OCI-LY1 (cell line): Measurements from ENCODE around the gene NKAIN2.

Experiments
- H2AFZ ChIP-seq: fragments of 200-600 bp; sonication (generic), shearing (Covaris generic); 2 replicates; pipeline ENCODE4 v1.6.0; 2014; ENCODE audit warnings: antibody characterized with exemption, mild to moderate bottlenecking, low read length
- H3F3A ChIP-seq: fragments of 200-600 bp; sonication (generic), shearing (Covaris generic); 2 replicates; pipeline ENCODE4 v1.6.0; 2014; ENCODE audit warnings: mild to moderate bottlenecking, antibody characterized with exemption, low read length, moderate library complexity; ENCODE audit not compliant: insufficient read depth
- H3K27ac ChIP-seq: fragments of 200-600 bp; sonication (generic); 2 replicates; pipeline ENCODE4 v1.5.1; 2014; ENCODE audit warnings: low read length, mixed run types, mild to moderate bottlenecking, low read depth; ENCODE audit not compliant: poor library complexity, severe bottlenecking
- H3K27me3 ChIP-seq: fragments of 200-600 bp; sonication (generic); 2 replicates; pipeline ENCODE4 v1.6.0; 2014; ENCODE audit warnings: antibody characterized with exemption, mild to moderate bottlenecking, low read length, moderate library complexity; ENCODE audit not compliant: insufficient read depth
- H3K36me3 ChIP-seq: fragments of 200-600 bp; sonication (generic); 2 replicates; pipeline ENCODE4 v1.6.1; 2014; ENCODE audit warnings: mild to moderate bottlenecking, antibody characterized with exemption, low read length, moderate library complexity, mixed read lengths; ENCODE audit not compliant: insufficient read depth
- H3K4me1 ChIP-seq: fragments of 200-600 bp; sonication (generic); 2 replicates; pipeline ENCODE4 v1.5.1; 2014; ENCODE audit warnings: mild to moderate bottlenecking, low read length, moderate library complexity; ENCODE audit not compliant: insufficient read depth, severe bottlenecking
- H3K4me2 ChIP-seq: fragments of 200-600 bp; sonication (generic), shearing (Covaris generic); 2 replicates; pipeline ENCODE4 v1.6.1; 2014; ENCODE audit warnings: low read length
- H3K4me3 ChIP-seq: fragments of 200-600 bp; sonication (generic); 2 replicates; pipeline ENCODE4 v1.5.1; 2014; ENCODE audit warnings: low read length, low read depth, mild to moderate bottlenecking, mixed read lengths; ENCODE audit not compliant: poor library complexity, severe bottlenecking
- H3K79me2 ChIP-seq: fragments of 200-600 bp; shearing (Covaris generic); 2 replicates; pipeline ENCODE4 v1.6.1; 2016; ENCODE audit warnings: mixed run types, low read length, mixed read lengths; ENCODE audit not compliant: insufficient read depth
- H3K9ac ChIP-seq: fragments of 200-600 bp; sonication (generic), shearing (Covaris generic); 2 replicates; pipeline ENCODE4 v1.6.1; 2014; ENCODE audit warnings: mild to moderate bottlenecking, low read length, mixed read lengths
- H3K9me2 ChIP-seq: fragments of 200-600 bp; sonication (generic), shearing (Covaris generic); 2 replicates; pipeline ENCODE4 v1.6.1; 2014; ENCODE audit warnings: low read depth, mild to moderate bottlenecking, low read length, mixed read lengths
- H3K9me3 ChIP-seq: fragments of 200-600 bp; shearing (Covaris generic); 2 replicates; pipeline ENCODE4 v1.6.1; 2014; ENCODE audit warnings: low read length, mixed read lengths
- H4K20me1 ChIP-seq: fragments of 200-600 bp; sonication (generic), shearing (Covaris generic); 2 replicates; pipeline ENCODE4 v1.6.0; 2016; ENCODE audit warnings: mild to moderate bottlenecking, low read length; ENCODE audit not compliant: insufficient read depth
- CTCF ChIP-seq: fragments of 200-600 bp; sonication (generic), shearing (Covaris generic); IDR thresholded peaks from 2 replicates; pipeline ENCODE4 v1.5.1; 2017; ENCODE audit warnings: mild to moderate bottlenecking, antibody characterized with exemption, low read length, moderate library complexity, mixed read lengths
- EZH2 ChIP-seq: fragments of 200-600 bp; sonication (generic), shearing (Covaris generic); IDR thresholded peaks from 2 replicates; pipeline ENCODE4 v1.8.0; 2017; ENCODE audit warnings: borderline replicate concordance, mixed run types, mild to moderate bottlenecking, antibody characterized with exemption, low read length, moderate library complexity, mixed read lengths

The NKAIN2 gene

GRCh38 chr6:124099520-124099919, 295.9 kb downstream of the NKAIN2 start:
- no peak overlapping the region for H3K9ac ChIP-seq
- H3K27ac ChIP-seq, result no peak overlapping the region
- H2AFZ ChIP-seq, result no peak overlapping the region
- H3K4me2 ChIP-seq, result no peak overlapping the region
- H3K79me2 ChIP-seq, result no peaks in the 10 kb centered on the region
- H4K20me1 ChIP-seq, result no peaks in the 10 kb centered on the region
- H3K27me3 ChIP-seq, result no peaks in the 10 kb centered on the region
- TF ChIP-seq CTCF (no peak), EZH2 (no peak)
- H3K36me3 ChIP-seq, result no peaks in the 10 kb centered on the region
- H3F3A ChIP-seq, result no peaks in the 10 kb centered on the region
- no peak overlapping the region for H3K4me3 ChIP-seq
- no peaks in the 10 kb centered on the region for H3K9me2 ChIP-seq
- H3K9me3 ChIP-seq, result no peaks in the 10 kb centered on the region
- no peaks in the 10 kb centered on the region for H3K4me1 ChIP-seq

GRCh38 chr6:124110514-124110913, 306.8 kb downstream of the NKAIN2 start:
- no peak overlapping the region for H3K9ac ChIP-seq
- no peaks in the 10 kb centered on the region for H3K27me3 ChIP-seq
- H3K9me3 ChIP-seq, result no peaks in the 10 kb centered on the region
- TF ChIP-seq CTCF (no peak), EZH2 (no peak)
- no peaks in the 10 kb centered on the region for H3K9me2 ChIP-seq
- H3K4me1 ChIP-seq, result no peaks in the 10 kb centered on the region
- no peaks in the 10 kb centered on the region for H3K79me2 ChIP-seq
- H3K4me3 ChIP-seq, result no peak overlapping the region
- no peaks in the 10 kb centered on the region for H4K20me1 ChIP-seq
- no peak overlapping the region for H3K4me2 ChIP-seq
- H3K36me3 ChIP-seq, result no peaks in the 10 kb centered on the region
- H3K27ac ChIP-seq, result no peak overlapping the region
- no peaks in the 10 kb centered on the region for H3F3A ChIP-seq
- no peak overlapping the region for H2AFZ ChIP-seq

- H2AFZ ChIP-seq, result no peak overlapping the region
- H3K27ac ChIP-seq, result no peak overlapping the region
- TF ChIP-seq CTCF (no peak), EZH2 (no peak)
Observed at GRCh38 chr6:124119596-124119995, 315.9 kb downstream of the NKAIN2 start.

More at GRCh38 chr6:124119596-124119995, 315.9 kb downstream of the NKAIN2 start:
- Histone ChIP-seq H3K9me3 (no peaks in the 10 kb centered on the region), H3K4me1 (no peaks in the 10 kb centered on the region), H4K20me1 (no peaks in the 10 kb centered on the region), H3K9ac (no peak overlapping the region), H3K27me3 (no peaks in the 10 kb centered on the region), H3K4me2 (no peak overlapping the region), H3F3A (no peaks in the 10 kb centered on the region), H3K79me2 (no peaks in the 10 kb centered on the region), H3K9me2 (no peaks in the 10 kb centered on the region), H3K36me3 (no peaks in the 10 kb centered on the region), H3K4me3 (no peak overlapping the region)
